HepG2 (cell line): Measurements from ENCODE around the gene C14orf93. TPM values are rescaled to one million over a fixed set of nuclear protein-coding genes. Genes with fewer than 3 reads are reported as not detected.

Source experiments
- CHD4 ChIP-seq: fragments of 200-600 bp; sonication (generic); IDR thresholded peaks from 2 replicates; pipeline ENCODE4 v1.7.0; 2017; ENCODE audit warnings: mild to moderate bottlenecking, low read length, borderline replicate concordance
- ETV5 ChIP-seq: IDR thresholded peaks from 2 replicates; pipeline ENCODE4 v1.6.1; 2018; ENCODE audit warnings: missing biosample characterization, missing genetic modification reagents, inconsistent platforms, borderline replicate concordance
- FLYWCH1 ChIP-seq: sonication (generic); formaldehyde crosslinking; IDR thresholded peaks from 2 replicates; pipeline ENCODE4 v1.8.1; 2023; ENCODE audit warnings: mild to moderate bottlenecking, missing genetic modification reagents
- FOXJ3 ChIP-seq: sonication (generic); formaldehyde crosslinking; IDR thresholded peaks from 2 replicates; pipeline ENCODE4 v1.4.0; 2020; ENCODE audit warnings: missing genetic modification reagents, mild to moderate bottlenecking, borderline replicate concordance
- HDAC2 ChIP-seq: sonication (generic); formaldehyde crosslinking; IDR thresholded peaks from 2 replicates; pipeline ENCODE4 v1.4.0; 2020; ENCODE audit warnings: missing genetic modification reagents
- NAIF1 ChIP-seq: sonication (generic); formaldehyde crosslinking; IDR thresholded peaks from 2 replicates; pipeline ENCODE4 v1.5.0; 2020; ENCODE audit warnings: mild to moderate bottlenecking, missing genetic modification reagents, borderline replicate concordance
- RXRB ChIP-seq: IDR thresholded peaks from 2 replicates; pipeline ENCODE4 v1.6.1; 2016; ENCODE audit warnings: borderline replicate concordance, missing genetic modification reagents, missing compliant biosample characterization
- TOE1 ChIP-seq: sonication (generic); formaldehyde crosslinking; IDR thresholded peaks from 2 replicates; pipeline ENCODE4 v1.4.0; 2020; ENCODE audit warnings: mild to moderate bottlenecking, missing genetic modification reagents
- ZNF274 ChIP-seq: sonication (generic); formaldehyde crosslinking; IDR thresholded peaks from 2 replicates; pipeline ENCODE4 v1.5.1; 2020; ENCODE audit warnings: mild to moderate bottlenecking, missing genetic modification reagents
- ZNF431 ChIP-seq: sonication (generic); formaldehyde crosslinking; IDR thresholded peaks from 2 replicates; pipeline ENCODE4 v1.9.0; 2022; ENCODE audit warnings: missing genetic modification reagents, low read depth, mild to moderate bottlenecking, borderline replicate concordance
- ZNF619 ChIP-seq: sonication (generic); formaldehyde crosslinking; IDR thresholded peaks from 2 replicates; pipeline ENCODE4 v1.4.0; 2020; ENCODE audit warnings: mild to moderate bottlenecking, missing genetic modification reagents
- ZNF772 ChIP-seq: sonication (generic); formaldehyde crosslinking; IDR thresholded peaks from 2 replicates; pipeline ENCODE4 v1.5.0; 2020; ENCODE audit warnings: mild to moderate bottlenecking, missing genetic modification reagents
- polyA plus RNA-seq, 8 experiments: library from polyadenylated mRNA; depleted of rRNA in 3 of 8; stranded (reverse) in 7 of 8; unstranded in 1 of 8; fragments of >200 nt; fragmentation: Illumina TruSeq in 4 of 8; extraction: Trizol in 4 of 8; gene quantifications; 2 replicates each; pipeline versions ENCODE4 v1.2.1 to v1.2.3, GENCODE V29; 2011 to 2016; ENCODE audit warnings: low read depth in 4 of 8, missing spikeins in 1 of 8, mixed read lengths in 1 of 8; ENCODE audit not compliant: insufficient read depth in 1 of 8
- total RNA-seq, 5 experiments: library from RNA; depleted of rRNA; stranded (reverse); fragments of >200 nt; fragmentation: Illumina TruSeq; extraction: Trizol; gene quantifications; 2 replicates each; pipeline ENCODE4 v1.2.3, GENCODE V29; 2016; ENCODE audit warnings: low read depth in 1 of 5
- TF ChIP-seq, protein P1 (sequence below), 2 experiments: IDR thresholded peaks; 2 replicates each; pipeline ENCODE4 v1.6.1; 2011 to 2012; ENCODE audit warnings: low read length in 2 of 2, borderline replicate concordance in 1 of 2, low read depth in 1 of 2, mild to moderate bottlenecking in 1 of 2, moderate library complexity in 1 of 2
- TF ChIP-seq, protein P2 (sequence below): sonication (generic); formaldehyde crosslinking; IDR thresholded peaks from 2 replicates; pipeline ENCODE4 v1.9.0; 2021; ENCODE audit warnings: missing genetic modification reagents, borderline replicate concordance
- TF ChIP-seq, protein P3 (sequence below): IDR thresholded peaks from 2 replicates; pipeline ENCODE4 v1.6.1; 2012; ENCODE audit warnings: low read depth, low read length, improper control_type of control experiment
- TF ChIP-seq, protein P4 (sequence below): sonication (generic); formaldehyde crosslinking; IDR thresholded peaks from 2 replicates; pipeline ENCODE4 v1.4.0; 2020; ENCODE audit warnings: mild to moderate bottlenecking, missing genetic modification reagents, borderline replicate concordance

The C14orf93 gene
- total and polyA plus RNA-seq, 2 of the 13 experiments (the other 11 are each of a cell fraction or from before 2014, with no cell fraction given): 11.4 to 22.5 TPM

DNA sequence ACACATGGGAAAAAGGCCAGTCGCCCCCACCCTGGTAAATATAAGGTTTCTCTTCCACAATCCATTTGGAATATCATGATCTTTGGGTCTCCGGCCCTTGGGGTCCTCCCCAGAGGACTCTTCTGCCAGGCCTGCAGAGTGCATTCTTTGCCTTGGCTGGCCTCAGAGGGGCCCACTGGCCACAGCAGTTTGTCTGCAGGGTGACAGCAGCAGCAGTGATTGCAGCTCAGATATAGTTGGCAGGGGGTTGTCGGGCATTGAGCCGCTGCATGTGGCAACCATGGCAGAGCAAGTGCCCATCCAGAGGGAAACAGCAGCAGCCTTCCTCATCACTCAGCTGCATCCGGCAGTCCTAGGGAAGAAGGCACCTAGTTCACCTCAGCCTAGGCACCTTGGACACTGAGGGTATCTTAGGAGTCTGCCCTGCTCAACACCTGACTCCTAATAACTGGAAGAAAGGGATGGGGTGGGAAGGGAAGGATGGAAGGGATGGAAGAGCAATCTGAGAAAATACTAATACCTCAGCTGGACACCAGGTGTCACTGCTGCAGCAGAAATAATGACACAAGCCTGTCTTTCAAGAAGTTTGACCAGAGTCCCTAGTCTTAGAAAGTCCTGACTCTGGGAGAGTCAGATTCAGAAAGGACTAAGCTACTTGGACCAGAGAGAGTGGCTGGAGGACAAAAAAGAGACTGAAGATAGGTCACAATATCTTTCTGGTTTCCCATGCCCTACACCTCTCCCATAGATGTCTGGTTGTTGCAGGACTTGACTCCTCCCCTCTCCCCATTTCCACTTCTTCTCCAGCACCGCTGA lies 36.5 kb downstream of the C14orf93 start (continued):
- TF ChIP-seq, protein P1, sequence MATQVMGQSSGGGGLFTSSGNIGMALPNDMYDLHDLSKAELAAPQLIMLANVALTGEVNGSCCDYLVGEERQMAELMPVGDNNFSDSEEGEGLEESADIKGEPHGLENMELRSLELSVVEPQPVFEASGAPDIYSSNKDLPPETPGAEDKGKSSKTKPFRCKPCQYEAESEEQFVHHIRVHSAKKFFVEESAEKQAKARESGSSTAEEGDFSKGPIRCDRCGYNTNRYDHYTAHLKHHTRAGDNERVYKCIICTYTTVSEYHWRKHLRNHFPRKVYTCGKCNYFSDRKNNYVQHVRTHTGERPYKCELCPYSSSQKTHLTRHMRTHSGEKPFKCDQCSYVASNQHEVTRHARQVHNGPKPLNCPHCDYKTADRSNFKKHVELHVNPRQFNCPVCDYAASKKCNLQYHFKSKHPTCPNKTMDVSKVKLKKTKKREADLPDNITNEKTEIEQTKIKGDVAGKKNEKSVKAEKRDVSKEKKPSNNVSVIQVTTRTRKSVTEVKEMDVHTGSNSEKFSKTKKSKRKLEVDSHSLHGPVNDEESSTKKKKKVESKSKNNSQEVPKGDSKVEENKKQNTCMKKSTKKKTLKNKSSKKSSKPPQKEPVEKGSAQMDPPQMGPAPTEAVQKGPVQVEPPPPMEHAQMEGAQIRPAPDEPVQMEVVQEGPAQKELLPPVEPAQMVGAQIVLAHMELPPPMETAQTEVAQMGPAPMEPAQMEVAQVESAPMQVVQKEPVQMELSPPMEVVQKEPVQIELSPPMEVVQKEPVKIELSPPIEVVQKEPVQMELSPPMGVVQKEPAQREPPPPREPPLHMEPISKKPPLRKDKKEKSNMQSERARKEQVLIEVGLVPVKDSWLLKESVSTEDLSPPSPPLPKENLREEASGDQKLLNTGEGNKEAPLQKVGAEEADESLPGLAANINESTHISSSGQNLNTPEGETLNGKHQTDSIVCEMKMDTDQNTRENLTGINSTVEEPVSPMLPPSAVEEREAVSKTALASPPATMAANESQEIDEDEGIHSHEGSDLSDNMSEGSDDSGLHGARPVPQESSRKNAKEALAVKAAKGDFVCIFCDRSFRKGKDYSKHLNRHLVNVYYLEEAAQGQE (IDR thresholded peaks at IDR 0.05; ENCODE audit: borderline replicate concordance in 1 of 2, low read depth in 1 of 2, low read length in 2 of 2): no peak
- TF ChIP-seq ZNF274 (CRISPR knock-in tag): peak; percentile 19; the same call in 1 of the 2 replicates
- TF ChIP-seq ZNF619: peak; percentile 27; the same call in 1 of the 2 replicates
- TF ChIP-seq, protein P2, sequence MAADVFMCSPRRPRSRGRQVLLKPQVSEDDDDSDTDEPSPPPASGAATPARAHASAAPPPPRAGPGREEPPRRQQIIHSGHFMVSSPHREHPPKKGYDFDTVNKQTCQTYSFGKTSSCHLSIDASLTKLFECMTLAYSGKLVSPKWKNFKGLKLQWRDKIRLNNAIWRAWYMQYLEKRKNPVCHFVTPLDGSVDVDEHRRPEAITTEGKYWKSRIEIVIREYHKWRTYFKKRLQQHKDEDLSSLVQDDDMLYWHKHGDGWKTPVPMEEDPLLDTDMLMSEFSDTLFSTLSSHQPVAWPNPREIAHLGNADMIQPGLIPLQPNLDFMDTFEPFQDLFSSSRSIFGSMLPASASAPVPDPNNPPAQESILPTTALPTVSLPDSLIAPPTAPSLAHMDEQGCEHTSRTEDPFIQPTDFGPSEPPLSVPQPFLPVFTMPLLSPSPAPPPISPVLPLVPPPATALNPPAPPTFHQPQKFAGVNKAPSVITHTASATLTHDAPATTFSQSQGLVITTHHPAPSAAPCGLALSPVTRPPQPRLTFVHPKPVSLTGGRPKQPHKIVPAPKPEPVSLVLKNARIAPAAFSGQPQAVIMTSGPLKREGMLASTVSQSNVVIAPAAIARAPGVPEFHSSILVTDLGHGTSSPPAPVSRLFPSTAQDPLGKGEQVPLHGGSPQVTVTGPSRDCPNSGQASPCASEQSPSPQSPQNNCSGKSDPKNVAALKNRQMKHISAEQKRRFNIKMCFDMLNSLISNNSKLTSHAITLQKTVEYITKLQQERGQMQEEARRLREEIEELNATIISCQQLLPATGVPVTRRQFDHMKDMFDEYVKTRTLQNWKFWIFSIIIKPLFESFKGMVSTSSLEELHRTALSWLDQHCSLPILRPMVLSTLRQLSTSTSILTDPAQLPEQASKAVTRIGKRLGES: no peak
- no peak for TF ChIP-seq TOE1
- TF ChIP-seq ZNF772 (CRISPR knock-in tag): no peak
- TF ChIP-seq, protein P3, sequence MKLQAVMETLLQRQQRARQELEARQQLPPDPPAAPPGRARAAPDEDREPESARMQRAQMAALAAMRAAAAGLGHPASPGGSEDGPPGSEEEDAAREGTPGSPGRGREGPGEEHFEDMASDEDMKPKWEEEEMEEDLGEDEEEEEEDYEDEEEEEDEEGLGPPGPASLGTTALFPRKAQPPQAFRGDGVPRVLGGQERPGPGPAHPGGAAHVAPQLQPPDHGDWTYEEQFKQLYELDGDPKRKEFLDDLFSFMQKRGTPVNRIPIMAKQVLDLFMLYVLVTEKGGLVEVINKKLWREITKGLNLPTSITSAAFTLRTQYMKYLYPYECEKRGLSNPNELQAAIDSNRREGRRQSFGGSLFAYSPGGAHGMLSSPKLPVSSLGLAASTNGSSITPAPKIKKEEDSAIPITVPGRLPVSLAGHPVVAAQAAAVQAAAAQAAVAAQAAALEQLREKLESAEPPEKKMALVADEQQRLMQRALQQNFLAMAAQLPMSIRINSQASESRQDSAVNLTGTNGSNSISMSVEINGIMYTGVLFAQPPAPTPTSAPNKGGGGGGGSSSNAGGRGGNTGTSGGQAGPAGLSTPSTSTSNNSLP: peak; percentile 39; the same call in 1 of the 2 replicates
- no peak for TF ChIP-seq FOXJ3 (CRISPR knock-in tag)
- TF ChIP-seq FLYWCH1 (CRISPR knock-in tag): no peak
- TF ChIP-seq, protein P4, sequence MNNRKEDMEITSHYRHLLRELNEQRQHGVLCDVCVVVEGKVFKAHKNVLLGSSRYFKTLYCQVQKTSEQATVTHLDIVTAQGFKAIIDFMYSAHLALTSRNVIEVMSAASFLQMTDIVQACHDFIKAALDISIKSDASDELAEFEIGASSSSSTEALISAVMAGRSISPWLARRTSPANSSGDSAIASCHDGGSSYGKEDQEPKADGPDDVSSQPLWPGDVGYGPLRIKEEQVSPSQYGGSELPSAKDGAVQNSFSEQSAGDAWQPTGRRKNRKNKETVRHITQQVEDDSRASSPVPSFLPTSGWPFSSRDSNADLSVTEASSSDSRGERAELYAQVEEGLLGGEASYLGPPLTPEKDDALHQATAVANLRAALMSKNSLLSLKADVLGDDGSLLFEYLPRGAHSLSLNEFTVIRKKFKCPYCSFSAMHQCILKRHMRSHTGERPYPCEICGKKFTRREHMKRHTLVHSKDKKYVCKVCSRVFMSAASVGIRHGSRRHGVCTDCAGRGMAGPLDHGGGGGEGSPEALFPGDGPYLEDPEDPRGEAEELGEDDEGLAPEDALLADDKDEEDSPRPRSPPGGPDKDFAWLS (CRISPR knock-in tag): no peak; the same call in 1 of the 2 replicates
- peak; percentile 44; the same call in 1 of the 2 replicates for TF ChIP-seq HDAC2 (CRISPR knock-in tag)
- no peak for TF ChIP-seq CHD4
- TF ChIP-seq NAIF1: no peak
- TF ChIP-seq RXRB: peak; percentile 67
- TF ChIP-seq ZNF431 (CRISPR knock-in tag): no peak
- 0 out of 2 replicates have a peak, but pooled peaks have one; percentile 23 for TF ChIP-seq ETV5 (CRISPR knock-in tag)
